BJ (cell line): ENCODE results near the gene KDM4E. TPM values are rescaled to one million over a fixed set of nuclear protein-coding genes. Genes with fewer than 3 reads are reported as not detected.
"Not testable (repeated sequence)": the region's sequence is repeated elsewhere in the genome, so short reads cannot be mapped to it uniquely, and the experiment has no call there.

ENCODE experiments used
- CTCF ChIA-PET: fragments of 350-600 bp; formaldehyde crosslinking; extraction: SDS; loops from one replicate; lab custom pipeline; 2021; ENCODE audit warnings: antibody characterized with exemption, inconsistent platforms; lab: Yijun Ruan, JAX
- POLR2A ChIA-PET: fragments of 300-600 bp; sonication (Branson Sonifier 250); formaldehyde crosslinking; extraction: SDS; loops from one replicate; lab custom pipeline; 2021; ENCODE audit warnings: antibody characterized with exemption; lab: Charles Lee
- DNase-seq: peaks from one replicate; pipeline ENCODE4 v3.0.0-alpha.2; 2011; ENCODE audit warnings: low read depth
- H3K27me3 ChIP-seq: 2 replicates; pipeline ENCODE4 v1.6.0; 2011; ENCODE audit warnings: low read length; ENCODE audit not compliant: control insufficient read depth, insufficient read depth
- H3K36me3 ChIP-seq: 2 replicates; pipeline ENCODE4 v1.5.1; 2011; ENCODE audit warnings: low read length; ENCODE audit not compliant: control insufficient read depth, insufficient read depth
- H3K4me3 ChIP-seq: 2 replicates; pipeline ENCODE4 v1.5.1; 2011; ENCODE audit warnings: low read depth, mild to moderate bottlenecking, control low read depth, low read length
- CTCF ChIP-seq: IDR thresholded peaks from 2 replicates; pipeline ENCODE4 v1.5.1; 2011; ENCODE audit warnings: low read depth, mild to moderate bottlenecking, control low read depth, inconsistent platforms, low read length, moderate library complexity; ENCODE audit not compliant: insufficient read depth
- polyA plus RNA-seq: library from polyadenylated mRNA; depleted of rRNA; stranded (reverse); fragments of >200 nt; gene quantifications from 2 replicates; pipeline ENCODE4 v1.2.3, GENCODE V29; 2011

KDM4E gene
- polyA plus RNA-seq, 1 experiment: not detected

- CTCF ChIA-PET: interaction anchor here (0.9 to 1.1 kb wide), 2 partner anchors 10 to 23 kb away, joined by 3 to 4 read pairs; no protein-coding TSS in a partner anchor
Observed at GRCh38 chr11:95045812-95046211, 20.8 kb downstream of the KDM4E start.

GRCh38 chr11:95049122-95049521 is 24.1 kb downstream of the KDM4E start, which contains the start of gene KDM4F:
KDM4F (plus strand) TSS chr11:95049422.
- DNase-seq, POLR2A ChIA-PET, H3K36me3 ChIP-seq: not testable (repeated sequence)

More at GRCh38 chr11:95045812-95046211, 20.8 kb downstream of the KDM4E start:
- POLR2A ChIA-PET: no interaction called here
- Histone ChIP-seq H3K4me3 (no peak overlapping the region), H3K36me3 (no peaks in the 10 kb centered on the region), H3K27me3 (peaks cover 5% of the 10 kb centered on the region)
- no peak for DNase-seq
- TF ChIP-seq CTCF: no peak

GRCh38 chr11:95050595-95051202 is 25.6 kb downstream of the KDM4E start:
- ChIA-PET CTCF (interaction anchor here (0.8 kb wide), 1 partner anchor 15 kb away, joined by 3 read pairs; no protein-coding TSS in a partner anchor), POLR2A (no interaction called here)
- no peak for DNase-seq
- Histone ChIP-seq H3K27me3 (peaks cover 5% of the 10 kb centered on the region), H3K4me3 (no peak overlapping the region), H3K36me3 (no peaks in the 10 kb centered on the region)
- TF ChIP-seq CTCF: no peak

More at GRCh38 chr11:95049122-95049521, 24.1 kb downstream of the KDM4E start, which contains the start of gene KDM4F:
- H3K27me3 ChIP-seq, H3K4me3 ChIP-seq: not testable (repeated sequence)
- CTCF ChIA-PET: interaction anchor here (1.0 kb wide), 1 partner anchor 19 kb away, joined by 4 read pairs; no protein-coding TSS in a partner anchor

- TF ChIP-seq CTCF: no peak
- no peaks in the 10 kb centered on the region for H3K36me3 ChIP-seq
- ChIA-PET CTCF (no interaction called here), POLR2A (no interaction called here)
- no peak overlapping the region for H3K4me3 ChIP-seq
- DNase-seq: no peak
- H3K27me3 ChIP-seq: peaks cover 4% of the 10 kb centered on the region
Observed at GRCh38 chr11:95054356-95054755, 29.3 kb downstream of the KDM4E start.

- no peak for DNase-seq
- Histone ChIP-seq H3K27me3 (peaks cover 6% of the 10 kb centered on the region), H3K4me3 (no peak overlapping the region), H3K36me3 (no peaks in the 10 kb centered on the region)
- ChIA-PET POLR2A (no interaction called here), CTCF (interaction anchor here (0.7 kb wide), 1 partner anchor 10 kb away, joined by 3 read pairs; no protein-coding TSS in a partner anchor)
- TF ChIP-seq CTCF: no peak
Observed at GRCh38 chr11:95055283-95055897, 30.3 kb downstream of the KDM4E start.
